ENCODE measurements around the gene DCTN4. TPM values are rescaled to one million over a fixed set of nuclear protein-coding genes. Genes with fewer than 3 reads are reported as not detected.

Gene DCTN4
- polyA plus RNA-seq, 1 experiment, result 61.1 TPM

GRCh38 chr5:150764530-150764929, 5.7 kb upstream of the DCTN4 start:
- TF ChIP-seq CTCF (IDR thresholded peaks at IDR 0.05; ENCODE audit: low read depth, low read length), result no peak
- Histone ChIP-seq H3K27me3 (ENCODE audit: control insufficient read depth, insufficient read depth, low read length) (no peaks in the 10 kb centered on the region), H3K4me3 (ENCODE audit: low read depth, low read length) (no peak overlapping the region), H3K9me3 (ENCODE audit: control insufficient read depth, insufficient read depth, low read length) (no peaks in the 10 kb centered on the region; the same call in 1 of the 2 replicates), H3K27ac (ENCODE audit: low read depth, low read length) (no peak overlapping the region)
- ChIA-PET POLR2A (no interaction called here), CTCF (interaction anchor here (0.9 to 1.0 kb wide), 2 partner anchors 82 to 351 kb away, joined by 4 read pairs; partner anchors contain the start of gene IRGM)
- DNase-seq (ENCODE audit: low read depth, low spot score), result no peak

DNA sequence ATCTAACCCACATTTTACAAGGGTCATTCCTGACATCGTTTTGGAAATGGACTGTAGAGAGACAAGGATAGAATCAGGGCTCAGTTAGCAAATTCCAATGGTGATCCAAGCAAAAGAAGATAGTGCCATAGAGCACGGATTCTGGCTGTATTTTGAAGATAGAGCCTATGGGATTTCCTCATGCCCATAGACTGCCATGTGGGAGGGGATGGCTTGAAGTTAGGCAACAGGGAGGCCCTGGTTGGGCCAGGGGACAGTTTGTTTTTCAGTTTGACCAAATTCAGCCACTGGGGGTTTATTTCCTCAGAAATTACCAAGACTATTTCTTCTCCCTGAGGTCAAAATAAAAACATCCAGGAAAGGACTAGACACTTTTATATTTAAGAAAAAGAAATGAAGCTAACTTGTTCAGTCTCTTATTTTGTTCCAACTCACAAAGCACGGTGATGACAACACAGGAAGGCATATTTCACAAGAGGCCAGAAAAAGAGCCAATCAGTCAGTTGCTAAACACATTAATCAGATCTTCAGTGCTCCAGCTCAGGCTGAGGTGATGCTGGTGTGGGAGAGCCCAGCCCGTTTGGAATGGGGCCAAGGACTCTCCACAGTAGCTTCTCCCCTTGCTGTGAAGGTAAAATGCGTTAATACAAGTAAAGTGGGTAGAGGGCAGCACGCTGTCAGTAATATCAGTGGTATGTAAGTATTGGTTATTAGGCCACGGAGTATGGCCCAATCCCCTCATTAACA, 4.4 kb upstream of the DCTN4 start:
- POLR2A ChIA-PET, result interaction anchor here (0.8 kb wide), 1 partner anchor 18 kb away, joined by 3 read pairs; no protein-coding TSS in a partner anchor
- CTCF ChIA-PET, result interaction anchor here (1.0 to 1.2 kb wide), 2 partner anchors 14 to 16 kb away, joined by 5 to 6 read pairs; partner anchors contain the start of gene SMIM3
- no peaks in the 10 kb centered on the region; the same call in 1 of the 2 replicates for H3K9me3 ChIP-seq (ENCODE audit: control insufficient read depth, insufficient read depth, low read length)
- DNase-seq (ENCODE audit: low read depth, low spot score), result no peak
- no peaks in the 10 kb centered on the region for H3K27me3 ChIP-seq (ENCODE audit: control insufficient read depth, insufficient read depth, low read length)
- no peak overlapping the region for H3K4me3 ChIP-seq (ENCODE audit: low read depth, low read length)
- TF ChIP-seq CTCF (IDR thresholded peaks at IDR 0.05; ENCODE audit: low read depth, low read length), result no peak
- no peak overlapping the region for H3K27ac ChIP-seq (ENCODE audit: low read depth, low read length)

GRCh38 chr5:150762211-150762610, 3.4 kb upstream of the DCTN4 start:
- ChIA-PET POLR2A (no interaction called here), CTCF (interaction anchor here (1.2 kb wide), 1 partner anchor 17 kb away, joined by 6 read pairs; the partner anchor contains the start of gene SMIM3)
- H3K27ac ChIP-seq (ENCODE audit: low read depth, low read length), result no peak overlapping the region
- no peak for DNase-seq (ENCODE audit: low read depth, low spot score)
- no peaks in the 10 kb centered on the region for H3K27me3 ChIP-seq (ENCODE audit: control insufficient read depth, insufficient read depth, low read length)
- TF ChIP-seq CTCF (IDR thresholded peaks at IDR 0.05; ENCODE audit: low read depth, low read length), result no peak
- no peaks in the 10 kb centered on the region; the same call in 1 of the 2 replicates for H3K9me3 ChIP-seq (ENCODE audit: control insufficient read depth, insufficient read depth, low read length)
- H3K4me3 ChIP-seq (ENCODE audit: low read depth, low read length), result no peak overlapping the region

DNA sequence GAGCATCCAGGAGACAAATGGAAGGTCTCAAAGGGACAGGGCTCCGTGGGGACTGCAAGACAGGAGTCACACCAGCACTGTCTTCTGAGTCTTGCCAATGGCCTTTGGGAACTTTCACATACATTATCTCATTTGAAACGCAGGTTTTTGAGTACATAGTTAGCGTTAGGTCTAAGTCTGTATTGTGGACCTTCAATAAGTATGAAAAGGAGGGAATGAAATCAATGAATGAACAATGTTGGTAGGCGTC, 442 bp upstream of the DCTN4 start:
- H3K9me3 ChIP-seq (ENCODE audit: control insufficient read depth, insufficient read depth, low read length), result no peaks in the 10 kb centered on the region

More for the DNA sequence above, 442 bp upstream of the DCTN4 start:
- DNase-seq (ENCODE audit: low read depth, low spot score), result no peak
- Histone ChIP-seq H3K4me3 (ENCODE audit: low read depth, low read length) (peak overlapping the region; percentile 88), H3K27me3 (ENCODE audit: control insufficient read depth, insufficient read depth, low read length) (no peaks in the 10 kb centered on the region), H3K27ac (ENCODE audit: low read depth, low read length) (peak overlapping the region; percentile 97)
- TF ChIP-seq CTCF (IDR thresholded peaks at IDR 0.05; ENCODE audit: low read depth, low read length), result no peak
- CTCF ChIA-PET, result interaction anchor here (0.6 to 2.6 kb wide), 4 partner anchors 20 to 311 kb away, joined by 3 to 11 read pairs (median 3); partner anchors contain the start of gene SMIM3
- POLR2A ChIA-PET, result interaction anchor here (1.1 to 2.5 kb wide), 4 partner anchors 20 to 59 kb away, joined by 3 to 26 read pairs (median 8); partner anchors contain the start of genes RBM22 and SMIM3

All from AG04450 (cell line).